DOHH2 (cell line): Measurements from ENCODE around the gene METTL15.

ENCODE experiments used
- H3F3A ChIP-seq: fragments of 200-600 bp; sonication (generic), shearing (Covaris generic); 2 replicates; pipeline ENCODE4 v1.6.0; 2016; ENCODE audit warnings: antibody characterized with exemption, mild to moderate bottlenecking; ENCODE audit not compliant: control insufficient read depth, insufficient read depth
- H3K27ac ChIP-seq: fragments of 200-600 bp; sonication (generic); 2 replicates; pipeline ENCODE4 v1.5.1; 2014; ENCODE audit warnings: low read depth, mild to moderate bottlenecking, low read length, moderate library complexity
- H3K27me3 ChIP-seq: fragments of 200-600 bp; sonication (generic); 2 replicates; pipeline ENCODE4 v1.6.1; 2014; ENCODE audit warnings: mild to moderate bottlenecking, low read length, mixed read lengths; ENCODE audit not compliant: control insufficient read depth
- H3K36me3 ChIP-seq: fragments of 200-600 bp; sonication (generic); 2 replicates; pipeline ENCODE4 v1.6.1; 2014; ENCODE audit warnings: mild to moderate bottlenecking, low read length, moderate library complexity, mixed read lengths; ENCODE audit not compliant: control insufficient read depth
- H3K4me1 ChIP-seq: fragments of 200-600 bp; sonication (generic); 2 replicates; pipeline ENCODE4 v1.6.1; 2014; ENCODE audit warnings: mild to moderate bottlenecking, low read length, mixed read lengths; ENCODE audit not compliant: control insufficient read depth
- H3K4me2 ChIP-seq: fragments of 200-600 bp; sonication (generic); 2 replicates; pipeline ENCODE4 v1.6.0; 2014; ENCODE audit warnings: mild to moderate bottlenecking, low read length, moderate library complexity
- H3K4me3 ChIP-seq: fragments of 200-600 bp; sonication (generic); 2 replicates; pipeline ENCODE4 v1.5.1; 2014; ENCODE audit warnings: mild to moderate bottlenecking, low read length, mixed read lengths
- H3K79me2 ChIP-seq: fragments of 200-600 bp; sonication (generic); 2 replicates; pipeline ENCODE4 v1.6.1; 2014; ENCODE audit warnings: mild to moderate bottlenecking, low read length, mixed read lengths; ENCODE audit not compliant: control insufficient read depth
- H3K9me2 ChIP-seq: fragments of 200-600 bp; sonication (generic); replicated peaks from 2 replicates; pipeline ENCODE4 v1.6.1; 2014; ENCODE audit warnings: mild to moderate bottlenecking, low read length, mixed read lengths; ENCODE audit not compliant: control insufficient read depth
- H3K9me3 ChIP-seq: fragments of 200-600 bp; sonication (generic); 2 replicates; pipeline ENCODE4 v1.6.1; 2014; ENCODE audit warnings: antibody characterized with exemption, low read length, mixed read lengths; ENCODE audit not compliant: control insufficient read depth, insufficient read depth
- H4K20me1 ChIP-seq: fragments of 200-600 bp; sonication (generic); 2 replicates; pipeline ENCODE4 v1.6.0; 2014; ENCODE audit warnings: low read depth, mild to moderate bottlenecking, antibody characterized with exemption, low read length, moderate library complexity; ENCODE audit not compliant: control insufficient read depth, insufficient read depth
- CTCF ChIP-seq: fragments of 200-600 bp; sonication (generic); IDR thresholded peaks from one replicate; pipeline ENCODE4 v1.5.1; 2014; ENCODE audit warnings: antibody characterized with exemption, mild to moderate bottlenecking, low read depth, low read length; ENCODE audit not compliant: poor library complexity, severe bottlenecking
- EZH2phosphoT487 ChIP-seq: fragments of 200-600 bp; sonication (generic); IDR thresholded peaks from 2 replicates; pipeline ENCODE4 v1.6.1; 2017; ENCODE audit warnings: borderline replicate concordance, mild to moderate bottlenecking, antibody characterized with exemption, low read length, moderate library complexity, mixed read lengths

The METTL15 gene

GRCh38 chr11:28110108-28110820, 2.1 kb downstream of the METTL15 start:
- H3K27me3 ChIP-seq: no peaks in the 10 kb centered on the region
- H3K4me1 ChIP-seq: peaks cover 37% of the 10 kb centered on the region
- H3F3A ChIP-seq: 0 out of 2 replicates have a peak, but pooled peaks cover 4% of the 10 kb centered on the region
- peak overlapping the region; percentile 83 for H3K4me2 ChIP-seq
- peaks cover 35% of the 10 kb centered on the region for H3K36me3 ChIP-seq
- peak overlapping the region; percentile 62 for H3K27ac ChIP-seq
- peaks cover 80% of the 10 kb centered on the region for H3K79me2 ChIP-seq
- no peaks in the 10 kb centered on the region for H3K9me2 ChIP-seq
- no peak for TF ChIP-seq EZH2phosphoT487
- no peak for TF ChIP-seq CTCF
- H3K4me3 ChIP-seq: peak overlapping the region; percentile 89
- no peaks in the 10 kb centered on the region for H4K20me1 ChIP-seq
- H3K9me3 ChIP-seq: no peaks in the 10 kb centered on the region

- no peaks in the 10 kb centered on the region for H3K9me2 ChIP-seq
- no peak overlapping the region for H3K27ac ChIP-seq
- H3K27me3 ChIP-seq: no peaks in the 10 kb centered on the region
- H4K20me1 ChIP-seq: no peaks in the 10 kb centered on the region
- H3K4me1 ChIP-seq: peaks cover 32% of the 10 kb centered on the region
- H3K4me3 ChIP-seq: peak overlapping the region; percentile 89
- no peaks in the 10 kb centered on the region for H3K9me3 ChIP-seq
- peak overlapping the region; percentile 83 for H3K4me2 ChIP-seq
- H3K79me2 ChIP-seq: peaks cover 74% of the 10 kb centered on the region
- peaks cover 29% of the 10 kb centered on the region for H3K36me3 ChIP-seq
- H3F3A ChIP-seq: 0 out of 2 replicates have a peak, but pooled peaks cover 4% of the 10 kb centered on the region
- no peak for TF ChIP-seq EZH2phosphoT487
- no peak for TF ChIP-seq CTCF
These were observed 2.6 kb downstream of the METTL15 start for GRCh38 chr11:28110821-28111200.

GRCh38 chr11:28114116-28114515, 5.9 kb downstream of the METTL15 start:
- peaks cover 27% of the 10 kb centered on the region for H3K36me3 ChIP-seq
- no peak overlapping the region for H3K4me2 ChIP-seq
- H3K27me3 ChIP-seq: no peaks in the 10 kb centered on the region
- no peak for TF ChIP-seq CTCF
- TF ChIP-seq EZH2phosphoT487: no peak
- H3K79me2 ChIP-seq: peaks cover 57% of the 10 kb centered on the region
- H3K4me1 ChIP-seq: peaks cover 19% of the 10 kb centered on the region
- no peaks in the 10 kb centered on the region for H3K9me3 ChIP-seq
- no peaks in the 10 kb centered on the region for H3K9me2 ChIP-seq
- no peak overlapping the region for H3K4me3 ChIP-seq
- 0 out of 2 replicates have a peak, but pooled peaks cover 4% of the 10 kb centered on the region for H3F3A ChIP-seq
- no peak overlapping the region for H3K27ac ChIP-seq
- no peaks in the 10 kb centered on the region for H4K20me1 ChIP-seq
